MV-4-11 (cell line): Measurements from ENCODE around the gene PRAMEF6.
"Not testable (repeated sequence)": the region's sequence is repeated elsewhere in the genome, so short reads cannot be mapped to it uniquely, and the experiment has no call there.

Source experiments
- DNase-seq: peaks from one replicate; lab custom pipeline; 2025; lab: John Stamatoyannopoulos, UW

PRAMEF6 gene

DNA sequence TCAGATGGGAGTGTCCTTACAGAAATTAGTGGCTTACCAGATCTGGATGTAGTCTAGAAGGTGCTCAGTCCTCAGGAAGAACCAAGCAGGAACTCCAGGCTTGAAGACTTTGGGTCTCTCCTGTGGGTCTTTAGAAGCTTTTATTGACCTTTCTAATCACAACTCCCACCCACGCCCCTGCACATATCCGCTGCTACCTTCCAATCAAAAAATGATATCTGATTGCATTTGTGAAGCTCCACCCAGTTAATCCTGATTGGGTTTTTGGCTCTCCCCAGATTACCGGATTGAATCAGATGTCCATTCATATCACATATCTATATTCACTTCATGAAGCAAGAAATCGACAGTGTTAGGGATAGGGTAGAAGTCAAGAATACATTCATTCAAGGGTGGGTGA lies at the start of gene PRAMEF6:
Gene PRAMEF6 (minus strand): TSS at position 101 of the 400 bp plus-strand sequence. CDS start 5,062 bp downstream, outside the sequence.
- DNase-seq = not testable (repeated sequence)

DNA sequence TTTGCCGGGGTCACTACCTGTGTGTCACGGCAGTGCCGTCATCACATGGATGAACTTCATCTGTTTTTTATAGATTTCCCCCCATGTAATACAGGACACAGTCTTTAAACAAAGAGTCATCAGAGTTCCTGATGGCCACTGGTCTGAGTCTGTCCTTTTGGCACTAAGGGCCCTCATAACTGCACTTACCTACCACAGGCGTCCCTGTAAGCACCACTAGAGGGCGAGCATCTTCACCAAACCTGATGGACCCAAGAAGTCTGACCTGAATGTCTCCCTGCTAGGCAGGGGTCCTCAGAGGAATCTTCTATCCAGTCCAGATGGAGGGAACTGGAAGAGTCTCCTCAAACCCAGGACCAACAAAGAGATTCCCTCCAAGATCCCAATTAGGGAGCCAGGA lies 23.0 kb downstream of the PRAMEF6 start:
- DNase-seq = not testable (repeated sequence)

- DNase-seq = not testable (repeated sequence)
Observed at GRCh38 chr1:12921749-12922148, 25.6 kb downstream of the PRAMEF6 start.

DNA sequence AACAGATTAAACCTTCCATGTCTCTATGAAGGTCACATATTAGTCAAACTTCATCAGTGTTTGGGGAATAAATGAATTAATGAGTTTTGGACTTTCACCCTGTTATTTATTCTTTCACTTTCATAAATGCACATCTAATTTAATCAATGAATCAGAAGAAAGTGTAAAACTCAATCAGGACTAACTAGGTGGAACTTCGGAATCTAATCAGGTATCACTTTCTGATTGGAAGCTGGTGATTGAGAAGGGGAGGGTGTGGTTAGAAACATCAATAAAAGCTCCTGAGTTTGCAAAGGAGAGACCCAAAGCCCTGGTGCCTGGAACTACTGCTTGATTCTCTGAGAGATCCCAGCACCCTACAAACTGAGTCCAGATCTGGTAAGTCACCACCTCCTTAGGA lies 31.1 kb downstream of the PRAMEF6 start, which contains the start of gene PRAMEF7:
Gene PRAMEF7 (plus strand): TSS at position 301 of the 400 bp plus-strand sequence. CDS start 1,083 bp downstream, outside the sequence.
- not testable (repeated sequence) for DNase-seq

GRCh38 chr1:12903793-12904572 lies 43.4 kb downstream of the PRAMEF6 start:
- DNase-seq = not testable (repeated sequence)

DNA sequence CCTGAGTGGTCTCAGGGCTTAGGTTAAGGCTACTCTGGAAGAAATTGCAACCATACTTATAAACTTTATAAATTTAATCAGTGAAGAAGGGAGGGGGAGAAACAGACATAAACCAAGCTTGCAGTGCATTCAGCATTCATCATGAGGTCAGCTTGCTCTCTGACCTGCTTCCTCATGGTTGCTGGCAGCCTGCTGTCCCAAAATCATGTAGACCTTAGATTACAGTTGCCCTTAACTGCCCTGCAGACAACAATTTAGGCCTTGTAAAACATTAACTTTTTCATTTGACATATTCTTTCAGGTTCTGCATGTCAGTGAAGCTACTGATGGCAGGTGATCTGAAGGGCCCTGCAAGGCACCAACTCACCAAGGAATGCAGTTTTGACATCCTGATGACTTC lies 48.2 kb downstream of the PRAMEF6 start:
- DNase-seq = not testable (repeated sequence)

GRCh38 chr1:12898170-12898569 lies 49.2 kb downstream of the PRAMEF6 start, which contains the start of gene PRAMEF10:
TSS of gene PRAMEF10 (minus strand) at chr1:12898270. CDS start at chr1:12895847, 2,423 bp downstream.
- DNase-seq = not testable (repeated sequence)
